Breast epithelium (tissue), 4 donors: ENCODE data around the gene MFRP. TPM values are rescaled to one million over a fixed set of nuclear protein-coding genes. Genes with fewer than 3 reads are reported as not detected.

ENCODE experiments used
- DNase-seq, 2 donors: peaks; one replicate each; pipeline ENCODE4 v3.0.0-alpha.2; 2019; ENCODE audit warnings: low spot score in 2 of 2
- H3K27ac ChIP-seq, 2 donors: fragments of 200-600 bp; sonication (generic) in 1 of 2; one replicate each; pipeline ENCODE4 v1.5.1; 2016 to 2019; ENCODE audit warnings: mild to moderate bottlenecking in 1 of 2
- H3K27me3 ChIP-seq, 2 donors: fragments of 200-600 bp; sonication (generic) in 1 of 2; one replicate each; pipeline versions ENCODE4 v1.5.1 to v1.6.0; 2017 to 2019; ENCODE audit warnings: control low read depth in 1 of 2, mild to moderate bottlenecking in 1 of 2
- H3K36me3 ChIP-seq: fragments of 200-600 bp; one replicate; pipeline ENCODE4 v1.5.1; 2019
- H3K4me1 ChIP-seq, 2 donors: fragments of 200-600 bp; sonication (generic); one replicate each; pipeline ENCODE4 v1.5.1; 2016 to 2019; ENCODE audit warnings: control low read depth in 1 of 2
- H3K4me3 ChIP-seq, 3 donors: fragments of 200-600 bp; sonication (generic); 1 replicate in 2 of 3; 2 replicates in 1 of 3; pipeline ENCODE4 v1.5.1; 2016 to 2019; ENCODE audit warnings: mild to moderate bottlenecking in 3 of 3, moderate library complexity in 2 of 3
- H3K9me3 ChIP-seq, 2 donors: fragments of 200-600 bp; sonication (generic) in 1 of 2; one replicate each; pipeline ENCODE4 v1.5.1; 2016 to 2019; ENCODE audit warnings: control low read depth in 1 of 2
- CTCF ChIP-seq, 3 donors: fragments of 450-650 bp; IDR thresholded peaks; one replicate each; pipeline ENCODE4 v1.5.1; 2016 to 2017; ENCODE audit warnings: antibody characterized with exemption in 3 of 3, mild to moderate bottlenecking in 3 of 3, moderate library complexity in 3 of 3
- POLR2A ChIP-seq: fragments of 450-650 bp; IDR thresholded peaks from one replicate; pipeline ENCODE4 v1.6.1; 2016; ENCODE audit warnings: antibody characterized with exemption, mild to moderate bottlenecking, moderate library complexity
- POLR2AphosphoS5 ChIP-seq, 3 donors: sonication (generic); formaldehyde crosslinking; IDR thresholded peaks; one replicate each; pipeline ENCODE4 v1.6.1; 2017; ENCODE audit warnings: antibody characterized with exemption in 3 of 3
- intact Hi-C: fragments of 100-400 bp; cut with DNase I; formaldehyde crosslinking; loops from one replicate; pipeline ENCODE4 v1.15.1; 2023; ENCODE audit warnings: low total_unique reads
- total RNA-seq, 3 donors: library from RNA; depleted of rRNA; stranded (reverse); fragments of >200 nt; gene quantifications; one replicate each; pipeline ENCODE4 v1.1.0, GENCODE V29; 2016

The MFRP gene
- total RNA-seq, 3 donors from 2014 or later: 0.16 TPM; not detected in 2

- intact Hi-C loops: loop anchor here (1.0 kb wide), 1 partner anchor 20 kb away; no protein-coding TSS in a partner anchor
- peak in 1 of 2 donors; percentile 79 for DNase-seq
- TF ChIP-seq POLR2A (no peak), POLR2AphosphoS5 (IDR thresholded peaks at IDR 0.05) (peak; percentile 33 to 56 (median 53)), CTCF (IDR thresholded peaks at IDR 0.05) (no peak)
- Histone ChIP-seq H3K4me1 (peaks cover 5 to 15% of the 10 kb centered on the region in 2 donors), H3K27me3 (peaks cover 0 to 3% of the 10 kb centered on the region in 2 donors), H3K27ac (peak overlapping the region; percentile 90 to 96), H3K4me3 (peak overlapping the region in 2 of 3 donors; percentile 7 to 81), H3K36me3 (no peaks in the 10 kb centered on the region), H3K9me3 (no peaks in the 10 kb centered on the region)
Observed at GRCh38 chr11:119318240-119319135, 28.0 kb downstream of the MFRP start.

- H3K9me3 ChIP-seq: no peaks in the 10 kb centered on the region
- H3K4me3 ChIP-seq: peak overlapping the region; percentile 50 to 81 (median 61)
- peaks cover 5 to 15% of the 10 kb centered on the region in 2 donors for H3K4me1 ChIP-seq
- intact Hi-C loops: loop anchor here (1.0 kb wide), 1 partner anchor 21 kb away; no protein-coding TSS in a partner anchor
- H3K27ac ChIP-seq: peak overlapping the region; percentile 90 to 96
- no peaks in the 10 kb centered on the region for H3K36me3 ChIP-seq
- TF ChIP-seq POLR2AphosphoS5 (IDR thresholded peaks at IDR 0.05) (peak in 2 of 3 donors; percentile 14 to 29), POLR2A (no peak), CTCF (IDR thresholded peaks at IDR 0.05) (no peak)
- H3K27me3 ChIP-seq: peaks cover 0 to 3% of the 10 kb centered on the region in 2 donors
- DNase-seq: peak in 1 of 2 donors; percentile 66
Observed at GRCh38 chr11:119317592-119318239, 28.8 kb downstream of the MFRP start.

GRCh38 chr11:119316729-119317591 lies 29.5 kb downstream of the MFRP start, which contains the start of gene MCAM:
MCAM (minus strand) TSS chr11:119317130; CDS start chr11:119317101, 29 bp downstream.
- Histone ChIP-seq H3K27me3 (peaks cover 0 to 3% of the 10 kb centered on the region in 2 donors), H3K9me3 (no peaks in the 10 kb centered on the region), H3K4me1 (peaks cover 5 to 15% of the 10 kb centered on the region in 2 donors), H3K4me3 (peak within 1 kb of the TSS; percentile 50 to 81 (median 61)), H3K36me3 (no peaks in the 10 kb centered on the region), H3K27ac (peak within 1 kb of the TSS; percentile 90 to 96)
- no peak for DNase-seq
- intact Hi-C loops: no loop called here
- TF ChIP-seq CTCF (IDR thresholded peaks at IDR 0.05): no peak
- TF ChIP-seq POLR2AphosphoS5 (IDR thresholded peaks at IDR 0.05): no peak
- TF ChIP-seq POLR2A: no peak

GRCh38 chr11:119316016-119316728 lies 30.3 kb downstream of the MFRP start:
- intact Hi-C loops: no loop called here
- DNase-seq: peak in 1 of 2 donors; percentile 61
- no peaks in the 10 kb centered on the region for H3K9me3 ChIP-seq
- H3K4me1 ChIP-seq: peaks cover 5 to 12% of the 10 kb centered on the region in 2 donors
- peaks cover 0 to 3% of the 10 kb centered on the region in 2 donors for H3K27me3 ChIP-seq
- no peaks in the 10 kb centered on the region for H3K36me3 ChIP-seq
- TF ChIP-seq CTCF (IDR thresholded peaks at IDR 0.05) (no peak), POLR2AphosphoS5 (IDR thresholded peaks at IDR 0.05) (peak in 1 of 3 donors; percentile 4)
- peak overlapping the region; percentile 90 to 96 for H3K27ac ChIP-seq
- peak overlapping the region; percentile 50 to 81 (median 61) for H3K4me3 ChIP-seq
